ENCODE data around the gene ATP2B2.
"Not testable (repeated sequence)": the region's sequence is repeated elsewhere in the genome, so short reads cannot be mapped to it uniquely, and the experiment has no call there.

The ATP2B2 gene

DNA sequence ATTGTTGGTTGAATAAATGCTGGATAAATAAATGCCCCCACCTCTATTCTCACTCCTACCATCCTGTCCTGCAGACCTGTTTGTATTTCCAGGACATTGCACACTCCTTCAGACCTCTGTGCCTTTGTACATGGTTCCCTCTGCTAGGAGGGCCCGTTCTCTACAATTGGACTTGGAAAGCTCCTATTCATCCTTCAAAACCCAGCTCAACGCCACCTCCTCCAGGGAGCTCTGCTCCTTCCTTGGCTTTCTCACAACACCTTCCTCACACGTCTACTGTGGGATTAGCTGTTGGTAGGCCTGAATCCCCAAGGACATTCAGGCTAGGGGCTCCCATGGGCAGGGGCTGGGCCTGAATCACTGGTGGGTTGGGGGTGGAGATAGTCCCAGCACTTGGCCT is 105.8 kb downstream of the ATP2B2 start:
- no peak for DNase-seq (ENCODE audit: low spot score)

- no peak for DNase-seq (ENCODE audit: low spot score)
Observed at GRCh38 chr3:10398341-10398740, 107.0 kb downstream of the ATP2B2 start.

- no peak for DNase-seq (ENCODE audit: low spot score)
Observed at GRCh38 chr3:10397879-10398278, 107.5 kb downstream of the ATP2B2 start.

GRCh38 chr3:10396931-10397330 is 108.5 kb downstream of the ATP2B2 start:
- DNase-seq (ENCODE audit: low spot score), result no peak

DNA sequence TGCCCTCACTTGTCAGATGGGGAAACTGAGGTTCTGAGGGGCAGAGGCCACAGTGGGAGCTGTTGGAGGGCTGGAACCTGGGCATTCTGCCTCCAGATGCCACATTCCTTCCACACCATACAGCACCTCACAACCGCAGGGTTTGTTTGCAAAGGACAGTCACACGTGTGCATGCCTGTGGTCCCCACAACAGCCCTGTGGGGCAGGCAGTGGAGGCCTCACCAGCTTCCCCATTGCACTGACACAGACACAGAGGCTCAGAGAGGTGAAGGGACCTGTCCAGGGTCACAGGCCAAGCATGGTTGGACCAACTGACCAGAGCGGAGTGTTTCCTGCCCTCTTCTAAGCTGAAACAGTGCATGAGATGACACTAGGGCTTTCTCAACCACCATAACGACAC is 109.3 kb downstream of the ATP2B2 start:
- no peak for DNase-seq (ENCODE audit: low spot score)

GRCh38 chr3:10395671-10396070 is 109.7 kb downstream of the ATP2B2 start:
- no peak for DNase-seq (ENCODE audit: low spot score)

- no peak for DNase-seq (ENCODE audit: low spot score)
Observed at GRCh38 chr3:10395196-10395595, 110.2 kb downstream of the ATP2B2 start.

DNA sequence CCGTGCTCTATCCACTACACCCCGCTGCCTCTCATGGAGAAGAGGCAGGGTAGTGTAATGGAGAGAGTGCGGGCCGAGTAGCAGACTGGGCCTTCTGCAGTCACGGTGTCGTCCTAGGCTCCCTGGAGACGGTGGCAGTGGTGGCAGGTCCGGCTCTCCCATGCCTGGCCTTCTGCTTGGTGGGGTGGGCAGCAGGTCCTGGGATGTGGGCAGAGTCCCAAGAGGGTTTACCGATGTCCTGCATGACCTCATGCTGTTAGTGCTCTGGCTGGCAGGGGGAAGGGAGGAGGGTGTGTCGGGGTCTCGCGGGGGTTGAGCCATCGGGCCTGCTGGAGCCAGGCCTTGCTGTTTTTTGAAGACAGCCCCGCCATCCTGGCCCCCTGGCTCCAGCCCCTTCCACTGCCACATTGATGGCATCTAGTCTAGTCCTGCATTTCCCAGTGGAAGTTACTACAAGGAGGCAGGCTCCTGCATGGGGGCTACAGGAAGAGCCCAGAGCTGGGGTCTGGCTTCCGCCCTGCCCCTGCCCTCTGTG is 110.8 kb downstream of the ATP2B2 start:
- DNase-seq (ENCODE audit: low spot score), result no peak

DNA sequence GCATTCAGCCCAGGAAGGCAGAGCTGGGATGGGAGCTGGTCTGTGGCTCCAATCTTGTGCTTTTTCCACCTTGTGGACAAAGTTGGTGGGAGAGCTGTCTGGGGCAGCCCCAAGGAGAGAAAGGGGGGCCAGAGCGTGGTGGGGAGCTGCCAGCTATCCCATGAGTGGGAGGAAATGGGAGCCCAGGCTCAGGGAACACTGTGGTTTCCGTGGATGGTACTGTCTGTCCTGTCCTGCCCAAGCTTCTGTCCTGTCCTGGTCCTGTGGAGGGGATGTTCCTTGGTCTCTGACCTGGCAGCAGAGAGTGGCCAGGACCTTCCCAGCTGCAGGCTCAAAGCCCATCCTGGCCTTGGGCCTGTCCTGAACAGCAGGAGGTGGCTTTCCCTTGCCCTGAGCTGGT is 111.9 kb downstream of the ATP2B2 start:
- no peak for DNase-seq (ENCODE audit: low spot score)

GRCh38 chr3:10392906-10393461 is 112.4 kb downstream of the ATP2B2 start:
- no peak for DNase-seq (ENCODE audit: low spot score)

GRCh38 chr3:10392244-10392643 is 113.1 kb downstream of the ATP2B2 start:
- DNase-seq (ENCODE audit: low spot score), result no peak

DNA sequence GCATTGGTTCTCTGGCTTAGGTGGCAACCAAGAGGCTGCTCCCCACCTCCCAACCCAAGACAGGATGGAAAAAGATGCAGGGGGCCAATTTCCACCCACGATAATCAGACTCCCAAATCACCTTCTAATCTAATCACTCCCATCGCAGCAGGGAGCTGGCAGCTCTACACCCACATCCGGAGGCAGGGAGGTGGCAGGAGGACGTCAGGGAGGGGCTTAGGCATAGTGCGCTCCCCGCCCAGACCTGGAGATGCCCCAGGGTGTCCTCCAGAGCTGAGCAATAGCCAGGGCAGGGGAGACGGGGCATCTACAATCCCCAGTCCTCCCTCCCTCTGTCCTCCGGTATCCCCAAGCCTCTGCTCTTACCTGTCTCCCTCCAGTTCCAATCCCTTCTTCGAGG is 114.0 kb downstream of the ATP2B2 start:
- DNase-seq (ENCODE audit: low spot score), result no peak

DNA sequence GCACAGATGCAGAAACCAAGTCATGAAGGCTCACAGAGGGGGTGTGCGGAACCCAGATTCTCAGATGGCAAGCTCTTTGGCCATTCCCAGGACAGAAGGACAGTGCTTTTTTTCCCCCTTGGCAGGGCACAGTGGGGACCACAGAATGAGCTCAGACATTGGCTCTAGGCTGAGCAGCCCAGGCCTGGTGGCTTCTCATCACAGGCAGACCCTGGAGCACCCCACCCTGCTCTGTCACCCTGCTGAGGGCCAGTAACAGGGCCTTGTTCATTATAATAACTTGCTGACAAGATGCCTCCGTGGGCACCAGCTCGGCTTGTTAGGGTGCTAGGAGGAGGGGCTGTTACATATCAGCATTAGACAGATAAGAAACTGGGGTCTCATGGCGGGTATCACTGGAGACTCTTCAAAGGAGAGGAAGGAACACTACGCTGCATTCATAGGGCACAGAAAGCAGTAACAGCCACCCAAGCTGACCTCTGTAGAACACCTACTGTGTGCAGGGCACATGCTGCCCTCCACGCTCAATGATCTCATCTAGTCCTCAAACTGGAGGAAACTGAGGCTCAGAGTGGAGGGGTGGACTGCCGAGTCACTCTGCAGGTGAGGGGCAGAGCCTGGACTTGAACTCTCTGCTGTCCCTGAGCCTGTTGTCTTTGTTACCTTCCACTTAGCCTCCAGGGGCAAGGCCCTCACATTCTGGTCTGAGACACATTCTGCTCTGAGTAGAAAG is 114.6 kb downstream of the ATP2B2 start:
- no peak for DNase-seq (ENCODE audit: low spot score)

DNA sequence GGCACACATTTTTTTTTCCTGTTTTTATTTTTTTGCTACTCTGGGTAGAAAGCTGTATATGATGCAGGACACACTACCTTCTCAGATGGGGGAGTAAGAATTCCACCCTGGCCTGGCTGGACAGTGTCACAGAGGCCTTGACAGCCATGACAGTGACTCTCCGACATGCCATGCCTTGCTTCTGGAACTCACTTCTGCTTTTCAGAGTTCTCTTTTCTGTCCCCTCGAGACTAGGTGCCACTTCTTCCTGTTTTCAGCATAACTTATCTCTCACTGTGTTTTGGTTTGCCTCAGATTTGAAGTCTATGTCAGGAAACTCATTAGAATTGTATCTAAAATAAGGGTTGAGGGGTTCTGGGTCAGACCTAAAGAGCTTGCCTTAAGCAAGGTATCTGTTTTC is 115.4 kb downstream of the ATP2B2 start:
- no peak for DNase-seq (ENCODE audit: low spot score)

GRCh38 chr3:10389339-10389738 is 116.0 kb downstream of the ATP2B2 start:
- DNase-seq (ENCODE audit: low spot score), result no peak

GRCh38 chr3:10387881-10388609 is 117.3 kb downstream of the ATP2B2 start:
- no peak for DNase-seq (ENCODE audit: low spot score)

DNA sequence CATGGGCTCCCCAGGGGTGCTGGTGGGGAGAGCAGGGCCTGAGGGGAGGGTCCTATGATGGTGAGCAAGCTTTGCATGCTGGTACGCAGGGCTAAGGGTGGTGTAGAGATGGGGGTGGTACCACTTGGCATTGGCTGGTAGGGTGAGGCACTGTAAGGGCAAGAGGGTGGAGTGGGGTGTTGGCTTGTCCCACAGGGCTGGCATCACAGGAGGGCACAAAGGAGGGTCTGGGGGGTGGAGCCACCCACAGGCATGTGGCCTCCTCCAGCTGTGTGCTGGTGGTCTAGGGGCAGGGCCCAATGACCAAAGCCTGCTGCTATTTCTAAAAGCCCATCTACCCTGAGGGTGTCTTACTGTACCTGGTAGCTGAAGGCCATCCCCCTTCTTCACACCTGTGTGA is 119.3 kb downstream of the ATP2B2 start:
- no peak for DNase-seq (ENCODE audit: low spot score)

GRCh38 chr3:10384541-10385360 is 120.6 kb downstream of the ATP2B2 start:
- no peak for DNase-seq (ENCODE audit: low spot score)

- no peak for DNase-seq (ENCODE audit: low spot score)
Observed at GRCh38 chr3:10383850-10384248, 121.5 kb downstream of the ATP2B2 start.

DNA sequence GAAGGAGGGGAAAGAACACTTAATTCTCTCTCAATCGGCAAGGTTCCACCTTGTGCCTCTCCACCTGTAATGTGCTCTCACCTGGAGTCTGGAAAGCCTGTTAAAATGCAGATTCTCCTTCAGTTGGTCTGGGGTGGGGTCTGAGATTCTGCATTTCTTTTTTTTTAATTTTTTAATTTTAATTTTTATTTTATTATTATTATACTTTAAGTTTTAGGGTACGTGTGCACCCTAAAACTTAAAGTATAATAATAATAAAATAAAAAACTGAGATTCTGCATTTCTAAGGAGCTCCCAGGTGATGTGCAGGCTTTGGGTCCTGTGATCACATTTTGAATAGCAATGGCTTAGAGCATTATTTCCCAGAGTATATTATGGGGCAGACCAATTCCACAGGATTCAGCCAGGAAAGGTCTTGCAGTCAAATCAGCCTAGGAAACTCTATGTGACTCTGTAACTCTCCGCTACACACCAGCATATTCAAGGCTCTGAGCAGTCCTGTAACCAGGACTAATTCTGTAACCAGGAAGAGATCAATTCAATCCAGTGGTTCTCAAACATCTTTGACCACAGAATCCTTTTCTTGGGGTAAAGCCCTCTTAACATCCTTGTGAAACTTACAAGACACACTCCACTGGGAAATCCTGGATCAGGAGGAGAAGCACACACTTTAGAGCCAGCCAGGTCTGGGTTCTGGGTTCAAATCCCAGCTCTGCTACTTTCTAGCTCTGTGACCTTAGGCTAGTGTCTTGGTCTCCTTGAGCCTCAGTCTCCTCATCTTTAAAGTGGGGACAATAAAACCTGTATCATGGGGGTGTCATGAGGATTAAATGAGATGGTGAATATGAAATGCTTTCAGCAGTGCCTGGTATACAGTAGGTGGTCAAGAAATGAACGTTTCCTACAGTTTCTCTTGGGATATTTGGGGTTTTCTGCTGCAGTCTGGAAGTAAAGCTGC is 122.2 kb downstream of the ATP2B2 start:
- no peak for DNase-seq (ENCODE audit: low spot score)

GRCh38 chr3:10382445-10382844 is 122.9 kb downstream of the ATP2B2 start:
- not testable (repeated sequence) for DNase-seq (ENCODE audit: low spot score)

Data from COLO829 (cell line).